ENCODE measurements around the gene CROCC2.

CROCC2 gene

DNA sequence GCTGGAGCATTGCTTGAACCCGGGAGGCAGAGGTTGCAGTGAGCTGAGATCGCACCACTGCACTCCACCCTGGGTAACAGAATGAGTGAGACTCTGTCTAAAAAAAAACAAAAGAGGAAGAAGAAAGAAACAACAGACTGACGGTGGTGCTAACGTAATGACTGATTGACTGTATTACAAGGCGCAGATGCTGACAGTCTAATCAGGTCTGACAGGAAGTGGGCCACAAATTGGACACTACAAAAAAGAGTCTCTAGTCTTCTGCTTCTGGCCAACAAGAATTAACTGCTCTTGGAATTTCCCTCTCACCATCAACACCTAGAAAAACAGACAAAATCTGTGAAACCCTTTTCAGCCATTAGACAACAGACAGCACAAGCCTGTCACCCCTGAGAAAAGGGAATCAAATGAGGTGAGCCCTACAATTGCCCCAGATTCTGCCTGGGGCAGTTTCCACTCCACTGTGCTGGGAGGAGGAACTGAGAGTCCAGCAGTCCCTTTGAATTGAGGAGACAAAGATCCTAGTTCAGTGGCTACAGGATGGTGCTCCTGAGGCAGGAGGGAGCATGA is 135.5 kb downstream of the CROCC2 start:
- DNase-seq: no peak
